Hepatocyte (in vitro differentiated cells): ENCODE measurements around the gene ITGB1BP2. TPM values are rescaled to one million over a fixed set of nuclear protein-coding genes. Genes with fewer than 3 reads are reported as not detected.
"Not testable (repeated sequence)": the region's sequence is repeated elsewhere in the genome, so short reads cannot be mapped to it uniquely, and the experiment has no call there.

Experiments
- DNase-seq: peaks from one replicate; pipeline ENCODE4 v3.0.0-alpha.2; 2016; ENCODE audit warnings: low spot score
- H2AFZ ChIP-seq: fragments of 200-600 bp; sonication (generic); 2 replicates; pipeline ENCODE4 v1.6.0; 2016; ENCODE audit warnings: antibody characterized with exemption, mild to moderate bottlenecking
- H3K27ac ChIP-seq: fragments of 200-600 bp; sonication (generic); 2 replicates; pipeline ENCODE4 v1.5.1; 2016; ENCODE audit warnings: mild to moderate bottlenecking
- H3K27me3 ChIP-seq: fragments of 200-600 bp; sonication (generic); 2 replicates; pipeline ENCODE4 v1.6.1; 2016
- H3K36me3 ChIP-seq: fragments of 200-600 bp; sonication (generic); replicated peaks from 2 replicates; pipeline ENCODE4 v1.5.1; 2016; ENCODE audit warnings: low read depth; ENCODE audit not compliant: insufficient read depth
- H3K4me1 ChIP-seq: fragments of 200-600 bp; sonication (generic); 2 replicates; pipeline ENCODE4 v1.5.1; 2016; ENCODE audit warnings: mild to moderate bottlenecking, moderate library complexity; ENCODE audit not compliant: insufficient read depth
- H3K4me2 ChIP-seq: fragments of 200-600 bp; sonication (generic); 2 replicates; pipeline ENCODE4 v1.6.0; 2016
- H3K4me3 ChIP-seq: fragments of 200-600 bp; sonication (generic); 2 replicates; pipeline ENCODE4 v1.5.1; 2016; ENCODE audit warnings: mild to moderate bottlenecking
- H3K79me2 ChIP-seq: fragments of 200-600 bp; sonication (generic); 2 replicates; pipeline ENCODE4 v1.6.0; 2017; ENCODE audit warnings: mild to moderate bottlenecking
- H3K9me2 ChIP-seq: fragments of 200-600 bp; sonication (generic); replicated peaks from 2 replicates; pipeline ENCODE4 v1.6.0; 2017; ENCODE audit warnings: mild to moderate bottlenecking; ENCODE audit not compliant: insufficient read depth
- H3K9me3 ChIP-seq: fragments of 200-600 bp; sonication (generic); 2 replicates; pipeline ENCODE4 v1.5.1; 2016; ENCODE audit warnings: low read depth, mild to moderate bottlenecking
- H4K20me1 ChIP-seq: fragments of 200-600 bp; sonication (generic); 2 replicates; pipeline ENCODE4 v1.6.0; 2016; ENCODE audit warnings: mild to moderate bottlenecking; ENCODE audit not compliant: insufficient read depth, poor library complexity, severe bottlenecking
- CTCF ChIP-seq: fragments of 200-600 bp; sonication (generic); IDR thresholded peaks from 2 replicates; pipeline ENCODE4 v1.5.1; 2016; ENCODE audit warnings: antibody characterized with exemption, mild to moderate bottlenecking; ENCODE audit not compliant: poor library complexity
- EZH2 ChIP-seq: fragments of 200-600 bp; sonication (generic); IDR thresholded peaks from 2 replicates; pipeline ENCODE4 v1.6.1; 2016; ENCODE audit warnings: antibody characterized with exemption, mild to moderate bottlenecking, borderline replicate concordance
- EZH2phosphoT487 ChIP-seq: fragments of 200-600 bp; sonication (generic); IDR thresholded peaks from one replicate; pipeline ENCODE4 v1.6.1; 2018; ENCODE audit warnings: antibody characterized with exemption, mild to moderate bottlenecking, low read depth, moderate library complexity; ENCODE audit not compliant: unreplicated experiment, severe bottlenecking
- WGBS: methylation state at CpG from one replicate; pipeline ENCODE4 v1.1.6; 2016; ENCODE audit warnings: low lambda C conversion rate; ENCODE audit errors: missing lambda C conversion rate; 5-methylcytosine and 5-hydroxymethylcytosine counted together
- polyA plus RNA-seq: library from polyadenylated mRNA; unstranded; fragments of >200 nt; fragmentation: Nextera tagmentation; extraction: Ambion mirVana; gene quantifications from 2 replicates; pipeline ENCODE4 v1.2.1, GENCODE V29; 2016
- total RNA-seq: library from RNA; depleted of rRNA; stranded (reverse); fragments of >200 nt; gene quantifications from 2 replicates; pipeline ENCODE4 v1.2.3, GENCODE V29; 2014

ITGB1BP2 gene
- total and polyA plus RNA-seq, 2 experiments from 2014 or later = 0.15 to 1.6 TPM

DNA sequence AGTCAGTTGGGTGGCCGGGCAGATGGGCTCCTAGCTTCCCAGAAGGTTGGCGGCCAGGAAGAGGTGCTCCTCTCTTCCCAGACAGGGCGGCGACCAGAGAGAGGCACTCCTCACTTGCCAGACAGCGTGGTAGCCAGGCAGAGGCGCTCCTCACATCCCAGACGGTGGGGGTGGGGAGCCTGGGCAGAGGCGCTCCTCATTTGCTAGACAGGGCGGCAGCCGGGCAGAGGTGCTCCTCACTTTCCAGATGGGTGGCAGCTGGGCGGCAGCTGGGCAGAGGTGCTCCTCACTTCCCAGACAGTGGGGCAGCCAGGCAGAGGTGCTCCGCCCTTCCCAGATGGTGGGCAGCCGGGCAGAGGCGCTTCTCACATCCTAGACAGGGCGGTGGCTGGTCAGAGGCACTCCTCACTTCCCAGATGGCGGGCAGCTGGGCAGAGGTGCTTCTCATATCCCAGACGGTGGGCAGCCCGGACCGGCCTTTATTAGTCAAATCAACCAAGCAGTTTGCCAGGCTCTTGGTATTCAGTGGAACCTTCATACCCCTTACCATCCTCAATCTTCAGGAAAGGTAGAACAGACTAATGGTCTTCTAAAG, 31.7 kb upstream of the ITGB1BP2 start:
- H3K9me2 ChIP-seq = no peaks in the 10 kb centered on the region
- no peak overlapping the region for H3K4me3 ChIP-seq
- H3K4me1 ChIP-seq = no peaks in the 10 kb centered on the region
- WGBS = 88% methylated on average over 17 of the region's 19 CpGs
- no peaks in the 10 kb centered on the region for H3K79me2 ChIP-seq
- TF ChIP-seq CTCF = no peak
- no peak for TF ChIP-seq EZH2
- TF ChIP-seq EZH2phosphoT487 = no peak
- H3K36me3 ChIP-seq = no peaks in the 10 kb centered on the region
- no peak for DNase-seq
- no peaks in the 10 kb centered on the region for H4K20me1 ChIP-seq
- H2AFZ ChIP-seq = no peak overlapping the region
- no peaks in the 10 kb centered on the region for H3K27me3 ChIP-seq
- no peaks in the 10 kb centered on the region for H3K9me3 ChIP-seq
- H3K27ac ChIP-seq = no peak overlapping the region
- H3K4me2 ChIP-seq = no peak overlapping the region

- not testable (repeated sequence) for H3K79me2 ChIP-seq, H3K4me2 ChIP-seq, H3K9me3 ChIP-seq, DNase-seq, H3K27me3 ChIP-seq, H3K36me3 ChIP-seq, H2AFZ ChIP-seq, H3K9me2 ChIP-seq, H3K4me1 ChIP-seq, H3K27ac ChIP-seq, H3K4me3 ChIP-seq, H4K20me1 ChIP-seq
- 61% methylated on average over 2 of the region's 2 CpGs for WGBS
These were observed 29.2 kb upstream of the ITGB1BP2 start for GRCh38 chrX:71272313-71272712.

GRCh38 chrX:71281300-71281699, 20.2 kb upstream of the ITGB1BP2 start:
- H3K9me3 ChIP-seq, H3K9me2 ChIP-seq, H3K4me2 ChIP-seq, DNase-seq, H3K4me1 ChIP-seq, H3K27me3 ChIP-seq, H3K36me3 ChIP-seq, H3K27ac ChIP-seq, H3K4me3 ChIP-seq, H2AFZ ChIP-seq: not testable (repeated sequence)
- Histone ChIP-seq H3K79me2 (peaks cover 23% of the 10 kb centered on the region), H4K20me1 (peaks cover 22% of the 10 kb centered on the region)
- 96% methylated on average over 11 of the region's 11 CpGs for WGBS

DNA sequence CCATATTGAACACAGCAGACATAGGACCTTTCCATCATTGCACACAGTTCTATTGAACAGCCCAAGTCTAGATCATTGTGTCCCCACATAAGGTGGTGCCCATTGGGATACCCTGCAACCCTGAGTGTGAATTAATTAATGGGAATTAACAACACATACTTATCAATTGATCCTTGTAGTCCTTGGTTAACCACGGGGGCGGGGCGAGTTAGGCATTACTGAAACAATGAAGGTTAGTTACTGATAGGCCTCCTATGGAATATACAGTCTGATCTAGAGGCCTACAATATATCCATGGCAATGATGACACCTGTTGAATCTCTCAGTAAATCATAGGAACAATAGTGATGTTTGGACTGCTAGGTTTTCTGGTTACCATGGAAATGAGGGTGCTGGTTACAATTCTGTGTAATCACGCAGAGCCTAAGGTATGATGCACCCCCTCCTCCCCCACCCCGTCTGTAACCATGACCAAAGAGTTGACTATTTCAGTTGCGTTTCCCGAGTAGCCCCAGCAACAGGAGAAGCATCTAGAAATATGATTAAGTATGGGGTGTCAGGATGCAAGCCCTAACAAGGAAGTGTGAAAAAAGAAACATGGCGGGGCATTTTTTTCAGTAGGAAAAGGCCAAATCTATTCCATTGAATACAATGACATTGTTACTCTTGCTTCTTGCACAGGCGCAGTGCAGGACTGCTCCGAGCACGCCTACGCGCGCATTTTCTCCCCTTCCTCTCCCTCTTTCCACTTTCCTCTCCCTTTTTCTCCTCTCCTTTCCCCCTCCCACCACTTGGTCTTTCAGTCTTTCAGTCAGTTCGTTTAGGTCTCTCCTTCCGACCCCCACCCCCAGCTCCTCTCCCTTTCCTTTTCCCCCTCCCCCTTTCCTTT, 18.8 kb upstream of the ITGB1BP2 start:
- Histone ChIP-seq H4K20me1 (peaks cover 37% of the 10 kb centered on the region), H3K9me3 (no peaks in the 10 kb centered on the region), H3K79me2 (peaks cover 38% of the 10 kb centered on the region), H3K27ac (peak overlapping the region; percentile 86), H3K9me2 (no peaks in the 10 kb centered on the region), H3K4me2 (peak overlapping the region; percentile 66), H3K36me3 (no peaks in the 10 kb centered on the region), H3K4me1 (no peaks in the 10 kb centered on the region), H2AFZ (peak overlapping the region; percentile 66), H3K27me3 (no peaks in the 10 kb centered on the region), H3K4me3 (no peak overlapping the region)
- peak; percentile 38 for DNase-seq
- TF ChIP-seq CTCF = no peak
- TF ChIP-seq EZH2phosphoT487 = no peak
- TF ChIP-seq EZH2 = no peak
- 70% methylated on average over 14 of the region's 16 CpGs for WGBS
